ENCODE results near the gene GTSE1.

DNA sequence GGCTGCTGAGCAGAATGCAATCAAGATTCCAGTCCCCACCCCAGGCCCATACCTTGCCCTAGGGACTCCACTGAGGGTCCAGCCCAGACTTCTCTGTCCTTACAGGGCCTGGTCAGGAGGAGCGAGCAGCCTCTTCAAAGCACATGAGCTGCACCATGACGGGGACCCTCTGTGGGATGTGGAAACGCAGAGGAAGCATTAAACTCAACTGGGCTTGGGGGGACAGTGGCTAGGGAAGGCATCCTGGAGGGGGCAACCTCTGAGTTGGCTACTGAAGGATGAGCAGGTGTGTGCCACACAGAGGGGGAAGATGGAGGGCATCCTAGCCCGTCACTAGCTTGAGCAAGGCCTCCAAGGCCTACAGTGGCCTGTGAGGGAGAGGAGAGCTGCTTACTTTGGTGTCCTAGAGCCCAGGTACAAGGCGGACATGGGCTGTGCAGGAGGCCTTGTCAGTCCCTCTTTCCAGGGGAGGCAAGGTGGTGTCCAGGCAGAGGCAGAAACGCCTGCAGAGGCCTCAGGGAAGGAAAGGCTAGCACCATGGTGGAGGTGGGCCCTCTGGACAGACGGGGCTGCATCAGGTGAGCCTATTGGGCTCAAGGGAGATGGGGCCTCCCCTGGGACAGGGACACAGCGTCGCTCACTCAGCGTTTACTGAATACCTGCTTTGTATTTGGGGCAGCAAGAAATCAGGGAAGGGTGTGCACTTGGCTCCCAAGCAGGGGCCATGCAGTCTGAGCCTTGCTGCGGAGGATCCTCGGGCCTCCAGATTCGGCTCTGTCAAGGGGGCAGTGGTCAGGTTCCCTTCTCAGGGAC is 14.6 kb upstream of the GTSE1 start:
- no peak for TF ChIP-seq TAF1 (IDR thresholded peaks at IDR 0.05; ENCODE audit: borderline replicate concordance, low read depth, low read length)
- TF ChIP-seq POLR2A (IDR thresholded peaks at IDR 0.05; ENCODE audit: low read depth, low read length): no peak
- no peak for TF ChIP-seq POLR2AphosphoS5 (IDR thresholded peaks at IDR 0.05; ENCODE audit: low read depth, low read length)
